Putamen (tissue), 1 donor: Measurements from ENCODE around the gene WDHD1.
"Not testable (repeated sequence)": the region's sequence is repeated elsewhere in the genome, so short reads cannot be mapped to it uniquely, and the experiment has no call there.

Source experiments
- DNase-seq: peaks from one replicate; pipeline ENCODE4 v3.0.0-alpha.2; 2016; ENCODE audit warnings: low spot score

The WDHD1 gene

GRCh38 chr14:55047301-55048053, 20.6 kb upstream of the WDHD1 start:
- no peak for DNase-seq

DNA sequence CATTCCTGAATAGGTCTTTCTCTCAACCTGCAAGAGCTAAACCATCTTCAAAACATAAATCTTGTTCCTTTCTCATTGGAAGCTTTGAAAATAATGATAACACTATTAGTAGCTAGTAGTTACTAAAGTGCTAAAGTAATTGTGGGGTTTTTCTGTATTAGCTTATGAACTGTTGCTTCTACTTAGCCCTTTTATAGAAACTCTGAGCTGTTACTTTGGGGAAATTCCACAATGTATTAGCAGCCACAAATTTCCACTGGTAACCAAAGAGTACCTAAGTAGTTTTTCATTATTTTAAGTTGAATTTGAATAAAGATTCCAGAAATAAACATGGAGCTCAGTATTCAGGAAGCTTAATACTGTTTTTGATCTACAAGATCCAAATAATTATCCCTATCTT, 18.2 kb upstream of the WDHD1 start:
- DNase-seq = no peak

- no peak for DNase-seq
Measured at GRCh38 chr14:55043528-55043927, 16.6 kb upstream of the WDHD1 start.

GRCh38 chr14:55038708-55039107, 11.8 kb upstream of the WDHD1 start:
- no peak for DNase-seq

GRCh38 chr14:55037995-55038394, 11.1 kb upstream of the WDHD1 start:
- not testable (repeated sequence) for DNase-seq

GRCh38 chr14:55031190-55031589, 4.3 kb upstream of the WDHD1 start:
- DNase-seq = no peak

DNA sequence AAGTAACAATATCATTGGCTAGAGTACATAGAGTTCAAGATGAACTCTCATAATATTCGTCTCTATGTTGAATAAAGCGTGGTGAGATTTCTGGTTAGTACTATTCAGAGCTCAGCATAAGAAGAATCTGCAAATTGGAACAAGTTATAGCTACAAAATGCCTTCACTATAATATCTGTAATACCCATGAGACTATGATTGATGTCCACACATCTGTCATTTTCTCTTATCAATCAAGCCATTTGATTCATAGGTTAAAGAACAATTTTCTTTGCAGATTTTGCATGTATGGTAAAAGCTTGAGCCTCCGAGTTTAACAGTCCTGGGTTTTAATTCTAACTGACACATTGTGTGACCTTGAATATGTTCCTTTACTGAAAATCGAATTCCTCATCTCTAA, 1.6 kb upstream of the WDHD1 start:
- DNase-seq = no peak

DNA sequence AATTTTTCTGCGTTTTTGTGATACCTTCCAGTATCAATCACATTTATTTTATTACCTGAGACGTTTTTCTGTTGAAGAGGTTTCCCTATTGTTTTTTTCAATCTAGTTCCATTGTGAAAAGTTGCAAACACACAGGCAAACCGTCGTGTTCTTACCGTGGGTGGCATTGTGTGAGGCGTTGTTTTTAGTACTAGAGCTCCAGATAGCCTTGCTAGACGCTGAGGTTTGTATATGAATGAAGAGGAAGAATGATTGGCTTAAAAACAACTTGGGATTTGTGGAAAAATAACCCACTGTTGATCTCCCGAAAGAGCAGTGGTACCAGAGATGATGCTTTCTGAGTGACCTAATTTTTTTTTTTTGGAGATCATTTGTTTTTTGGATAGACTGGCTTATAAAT, 1.2 kb upstream of the WDHD1 start:
- no peak for DNase-seq

DNA sequence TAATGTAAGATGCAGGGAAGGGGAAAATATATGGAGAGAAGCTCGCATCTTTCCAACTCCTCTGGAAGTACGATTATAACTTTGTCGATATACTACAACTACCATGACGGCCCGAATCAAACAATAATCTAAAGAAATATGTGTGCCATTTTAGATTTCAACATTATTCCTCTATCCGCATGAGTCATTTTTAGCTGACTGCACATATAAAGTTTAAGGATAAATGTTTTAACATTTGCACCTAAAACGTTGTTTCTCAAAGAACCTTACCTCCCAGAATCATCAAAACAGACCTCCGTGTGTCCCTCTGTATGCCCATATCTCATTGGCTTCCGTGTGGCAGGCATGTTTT, 482 bp downstream of the WDHD1 start:
- DNase-seq = no peak

DNA sequence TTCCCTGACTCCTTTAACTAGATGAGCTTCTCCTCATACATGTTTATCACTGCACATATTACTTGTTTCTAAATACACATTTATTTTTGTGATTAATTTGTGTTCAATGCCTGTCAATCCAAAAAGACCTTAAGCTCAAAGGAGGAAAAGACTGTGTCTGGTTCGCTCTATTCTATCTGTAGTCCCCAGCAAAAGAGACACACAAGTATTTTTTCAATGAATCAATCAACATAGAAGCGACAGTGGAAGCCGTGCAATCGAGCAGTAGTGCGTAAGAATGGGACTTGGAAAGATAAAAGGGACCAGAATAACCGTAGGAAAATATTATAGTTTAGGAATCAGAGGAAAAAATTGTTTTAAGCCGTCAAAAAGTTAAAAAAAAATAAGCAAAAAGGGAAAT, 951 bp downstream of the WDHD1 start:
- DNase-seq = no peak

DNA sequence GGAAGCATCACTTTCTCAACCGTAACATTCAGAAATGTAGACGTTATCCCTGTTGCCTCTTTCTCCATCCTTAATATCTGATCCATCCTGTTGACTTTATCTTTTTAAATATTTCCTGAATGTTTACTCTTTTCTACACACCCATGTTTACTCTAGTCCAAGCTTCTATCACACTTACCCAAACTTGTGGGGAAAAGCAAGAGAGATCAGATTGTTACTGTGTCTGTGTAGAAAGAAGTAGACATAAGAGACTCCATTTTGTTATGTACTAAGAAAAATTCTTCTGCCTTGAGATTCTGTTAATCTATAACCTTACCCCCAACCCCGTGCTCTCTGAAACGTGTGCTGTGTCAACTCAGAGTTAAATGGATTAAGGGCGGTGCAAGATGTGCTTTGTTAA, 2.5 kb downstream of the WDHD1 start:
- DNase-seq = not testable (repeated sequence)

GRCh38 chr14:55019968-55020554, 6.8 kb downstream of the WDHD1 start:
- no peak for DNase-seq

DNA sequence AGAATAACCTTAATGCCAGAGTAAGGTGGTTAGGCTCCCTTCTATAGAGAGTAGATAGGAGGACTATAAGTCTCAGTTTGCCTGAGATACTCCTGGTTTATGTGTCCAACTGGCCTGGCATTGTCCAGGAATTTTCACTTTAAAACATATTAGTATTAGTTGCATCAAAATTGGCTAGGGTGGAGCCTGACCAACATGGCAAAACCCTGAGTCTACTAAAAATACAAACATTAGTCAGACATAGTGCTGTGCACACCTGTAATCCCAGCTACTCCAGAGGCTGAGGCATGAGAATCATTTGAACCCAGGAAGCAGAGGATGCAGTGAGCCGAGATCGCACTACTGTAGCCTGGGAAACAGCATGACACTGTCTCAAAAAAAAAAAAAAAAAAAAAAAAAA, 11.9 kb downstream of the WDHD1 start:
- no peak for DNase-seq

GRCh38 chr14:55005071-55005470, 21.8 kb downstream of the WDHD1 start:
- no peak for DNase-seq

DNA sequence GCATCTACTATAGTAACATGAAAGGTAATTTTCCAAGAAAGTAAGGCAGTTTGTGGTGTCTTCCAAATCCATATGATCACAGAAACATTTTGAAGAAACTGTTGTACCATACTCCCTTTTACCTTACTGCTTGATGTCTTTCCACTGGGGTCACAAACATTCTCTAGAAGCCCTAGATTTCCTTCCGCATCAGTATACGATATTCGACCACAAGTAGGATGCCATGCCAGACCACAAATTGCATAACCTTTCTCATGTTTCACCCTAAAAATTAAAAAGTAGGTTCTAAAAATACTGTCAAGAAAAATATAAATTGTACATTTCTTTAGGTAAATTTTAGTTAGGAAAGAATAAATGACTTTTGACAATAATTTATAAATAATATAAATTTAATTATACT, 26.5 kb downstream of the WDHD1 start:
- DNase-seq = no peak

DNA sequence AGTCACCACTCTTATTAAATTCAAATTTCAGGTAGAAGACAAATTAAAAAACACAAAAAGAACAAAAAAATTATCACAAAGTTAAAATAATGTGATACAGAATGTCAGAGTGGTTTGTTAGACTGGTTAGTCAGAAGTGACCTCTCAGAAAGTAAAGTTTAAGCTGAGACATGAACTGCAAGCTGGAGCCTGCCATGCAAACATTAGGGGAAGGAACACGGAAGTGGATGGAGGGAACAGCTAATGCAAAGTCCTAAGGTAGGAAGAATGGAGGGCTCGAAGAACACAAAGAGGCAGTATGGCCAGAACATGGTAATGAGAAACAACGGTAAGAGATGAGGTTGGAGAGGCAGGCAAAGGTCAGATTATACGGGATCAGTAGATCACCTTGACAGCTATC, 41.7 kb downstream of the WDHD1 start:
- no peak for DNase-seq

DNA sequence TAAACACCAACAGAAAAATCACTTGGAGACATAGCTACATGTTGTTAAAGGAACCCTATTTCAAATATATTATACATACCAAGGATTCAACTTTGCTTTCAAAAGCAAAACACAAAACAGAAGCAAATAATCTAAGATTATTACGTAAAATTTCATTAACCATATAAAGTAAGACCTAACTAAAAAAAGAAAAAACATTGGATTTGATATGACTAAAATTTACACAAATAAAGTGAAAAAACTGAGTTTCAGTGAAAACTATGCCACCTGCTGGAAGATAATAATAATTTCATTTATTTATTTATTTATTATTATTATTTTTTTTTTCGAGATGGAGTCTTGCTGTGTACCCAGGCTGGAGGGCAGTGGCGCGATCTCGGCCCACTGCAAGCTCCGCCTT, 45.2 kb downstream of the WDHD1 start:
- DNase-seq = no peak

DNA sequence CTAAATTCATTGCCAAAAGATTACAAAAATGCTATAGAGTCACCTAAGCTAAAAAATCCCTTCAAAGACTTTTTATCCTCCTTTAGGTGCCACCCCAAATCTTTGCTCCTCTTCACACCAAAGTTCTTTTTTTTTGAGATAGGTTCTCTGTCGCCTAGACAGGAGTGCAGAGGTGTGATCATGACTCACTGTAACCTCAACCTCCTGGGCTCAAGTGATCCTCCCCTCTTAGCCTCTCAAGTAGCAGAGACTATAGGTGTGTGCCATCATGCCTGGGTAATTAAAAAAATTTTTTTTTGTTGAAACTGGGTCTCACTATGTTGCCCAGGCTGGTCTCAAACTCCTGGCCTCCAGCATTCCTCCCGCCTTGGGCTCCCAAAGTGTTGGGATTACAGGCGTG, 47.9 kb downstream of the WDHD1 start:
- DNase-seq = no peak

DNA sequence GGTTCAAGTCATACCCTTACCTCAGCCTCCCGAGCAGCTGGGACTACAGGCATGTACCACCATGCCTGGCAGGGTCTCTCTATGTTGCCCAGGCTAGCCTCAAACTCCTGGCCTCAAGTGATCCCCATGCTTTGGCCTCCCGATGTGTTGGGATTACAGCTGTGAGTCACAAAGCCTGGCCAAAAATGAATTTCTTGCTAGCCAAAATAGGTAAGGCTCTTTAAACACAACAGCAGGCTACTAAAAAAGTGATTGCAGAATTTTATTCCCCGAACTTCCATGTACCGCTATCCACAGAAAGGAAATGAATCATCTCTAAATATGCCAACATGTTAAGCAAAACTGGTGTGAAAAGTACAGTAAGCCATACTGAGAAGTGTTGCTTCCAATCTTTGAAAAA, 50.6 kb downstream of the WDHD1 start:
- no peak for DNase-seq

DNA sequence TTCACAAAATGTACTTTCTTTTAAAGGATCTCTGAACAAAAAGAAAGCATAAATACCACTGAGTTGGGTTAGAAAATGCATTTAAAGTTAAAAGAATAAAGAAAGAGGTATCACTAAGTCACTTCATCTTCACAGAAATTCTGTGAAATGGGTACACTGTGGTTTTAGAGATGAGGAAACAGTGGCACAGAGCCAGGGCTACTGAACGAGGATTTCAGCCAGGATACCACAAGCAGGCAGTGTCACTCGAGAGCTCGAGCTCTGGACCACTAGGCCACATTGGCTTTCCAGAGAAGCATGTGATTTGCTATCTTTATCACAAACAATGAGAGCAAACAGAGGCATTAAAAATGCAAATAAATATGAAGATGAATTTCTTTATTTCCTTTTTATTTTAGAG, 51.0 kb downstream of the WDHD1 start:
- no peak for DNase-seq

- DNase-seq = no peak
Measured at GRCh38 chr14:54974788-54975414, 52.0 kb downstream of the WDHD1 start.

- no peak for DNase-seq
Measured at GRCh38 chr14:54967496-54967895, 59.4 kb downstream of the WDHD1 start.

DNA sequence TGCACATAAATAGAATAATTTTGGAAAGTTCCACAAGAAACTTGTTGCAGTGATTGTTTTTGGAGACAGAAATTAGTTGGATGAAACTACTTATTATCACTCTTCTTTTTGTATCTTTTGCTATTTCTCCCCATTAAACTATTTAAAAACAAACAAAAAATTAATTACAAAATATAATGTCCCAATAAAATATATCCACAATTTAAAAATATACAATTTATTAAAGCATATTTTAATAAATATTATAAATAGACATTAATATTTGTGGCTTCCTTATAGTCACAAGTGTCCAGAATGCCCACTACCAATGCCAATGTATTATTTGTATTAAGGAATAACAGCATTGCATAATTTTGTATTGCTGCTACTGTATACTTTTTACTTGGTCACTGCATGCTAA, 71.8 kb downstream of the WDHD1 start:
- DNase-seq = no peak

GRCh38 chr14:54953609-54954008, 73.3 kb downstream of the WDHD1 start:
- DNase-seq = not testable (repeated sequence)
